Thyroid gland (tissue), 4 donors: ENCODE results near the gene FAM83C.

ENCODE experiments used
- POLR2A ChIP-seq, 2 donors: fragments of 450-650 bp; IDR thresholded peaks; one replicate each; pipeline ENCODE4 v1.6.1; 2017; ENCODE audit warnings: antibody characterized with exemption in 2 of 2, mild to moderate bottlenecking in 2 of 2, moderate library complexity in 1 of 2
- TF ChIP-seq, protein P1 (sequence below), 6 experiments: fragments of 200-600 bp in 3 of 6; fragments of 450-650 bp in 3 of 6; sonication (generic) in 3 of 6; IDR thresholded peaks; one replicate each; pipeline ENCODE4 v1.5.1; 2016 to 2019; ENCODE audit warnings: antibody characterized with exemption in 6 of 6, mild to moderate bottlenecking in 2 of 6, inconsistent platforms in 1 of 6, moderate library complexity in 1 of 6

DNA sequence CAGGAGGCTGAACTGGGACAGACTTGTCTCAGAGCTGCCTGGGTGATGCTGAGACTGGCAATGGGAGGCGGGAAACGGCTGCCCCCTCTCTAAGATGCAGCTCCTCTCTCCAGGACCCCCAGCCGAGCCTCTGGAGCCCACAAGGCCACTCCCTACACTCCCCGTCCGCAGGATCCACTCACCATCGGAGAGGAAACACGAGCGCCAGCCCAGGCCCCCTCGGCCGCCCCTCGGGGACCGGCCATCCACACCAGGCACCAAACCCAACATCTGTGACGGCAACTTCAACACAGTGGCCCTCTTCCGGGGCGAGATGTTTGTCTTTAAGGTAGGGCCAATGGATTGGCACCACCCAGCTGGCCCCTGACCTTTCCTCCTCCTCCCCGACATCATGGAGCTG, 25.1 kb downstream of the FAM83C start:
- TF ChIP-seq, protein P1, sequence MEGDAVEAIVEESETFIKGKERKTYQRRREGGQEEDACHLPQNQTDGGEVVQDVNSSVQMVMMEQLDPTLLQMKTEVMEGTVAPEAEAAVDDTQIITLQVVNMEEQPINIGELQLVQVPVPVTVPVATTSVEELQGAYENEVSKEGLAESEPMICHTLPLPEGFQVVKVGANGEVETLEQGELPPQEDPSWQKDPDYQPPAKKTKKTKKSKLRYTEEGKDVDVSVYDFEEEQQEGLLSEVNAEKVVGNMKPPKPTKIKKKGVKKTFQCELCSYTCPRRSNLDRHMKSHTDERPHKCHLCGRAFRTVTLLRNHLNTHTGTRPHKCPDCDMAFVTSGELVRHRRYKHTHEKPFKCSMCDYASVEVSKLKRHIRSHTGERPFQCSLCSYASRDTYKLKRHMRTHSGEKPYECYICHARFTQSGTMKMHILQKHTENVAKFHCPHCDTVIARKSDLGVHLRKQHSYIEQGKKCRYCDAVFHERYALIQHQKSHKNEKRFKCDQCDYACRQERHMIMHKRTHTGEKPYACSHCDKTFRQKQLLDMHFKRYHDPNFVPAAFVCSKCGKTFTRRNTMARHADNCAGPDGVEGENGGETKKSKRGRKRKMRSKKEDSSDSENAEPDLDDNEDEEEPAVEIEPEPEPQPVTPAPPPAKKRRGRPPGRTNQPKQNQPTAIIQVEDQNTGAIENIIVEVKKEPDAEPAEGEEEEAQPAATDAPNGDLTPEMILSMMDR (IDR thresholded peaks at IDR 0.05): no peak
- TF ChIP-seq POLR2A (IDR thresholded peaks at IDR 0.05): no peak
